MM.1S (cell line): ENCODE measurements around the gene CWC27.

Source experiments
- CTCF ChIP-seq: fragments of 300-600 bp; sonication (generic); IDR thresholded peaks from 2 replicates; pipeline ENCODE4 v1.5.1; 2016; ENCODE audit warnings: antibody characterized with exemption, low read length, mixed read lengths
- EZH2 ChIP-seq: fragments of 300-600 bp; sonication (generic); optimal IDR thresholded peaks from 2 replicates; pipeline ENCODE3; 2017; ENCODE audit warnings: low read depth, mild to moderate bottlenecking, antibody characterized with exemption, low read length, mixed read lengths

DNA sequence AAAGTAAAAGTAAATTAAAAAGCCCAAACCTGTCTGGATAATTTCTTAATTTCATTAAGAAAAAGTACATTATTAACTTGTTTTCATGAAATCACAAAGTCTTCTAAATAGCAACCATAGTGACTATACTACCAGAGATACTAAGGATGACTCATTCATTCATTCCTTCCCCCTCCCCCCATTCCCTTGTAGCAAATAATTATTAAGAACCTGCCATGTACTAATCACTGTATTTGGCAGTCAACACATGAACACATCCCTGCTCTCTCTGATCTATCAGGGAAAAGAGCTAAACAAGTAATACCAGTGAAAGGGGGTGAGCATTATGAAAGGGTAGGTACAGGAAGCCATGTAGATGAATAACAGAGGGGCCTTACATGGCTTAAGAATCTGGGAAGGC is 203.9 kb downstream of the CWC27 start:
- TF ChIP-seq CTCF (no peak), EZH2 (no peak)
